Measurements from ENCODE around the gene IQCH. TPM values are rescaled to one million over a fixed set of nuclear protein-coding genes. Genes with fewer than 3 reads are reported as not detected.
A peak's percentile ranks its signal among the peaks of the same experiment; 100 is the strongest.

The IQCH gene
- total and polyA plus RNA-seq, 2 experiments from 2014 or later, result 1.7 to 4.6 TPM

DNA sequence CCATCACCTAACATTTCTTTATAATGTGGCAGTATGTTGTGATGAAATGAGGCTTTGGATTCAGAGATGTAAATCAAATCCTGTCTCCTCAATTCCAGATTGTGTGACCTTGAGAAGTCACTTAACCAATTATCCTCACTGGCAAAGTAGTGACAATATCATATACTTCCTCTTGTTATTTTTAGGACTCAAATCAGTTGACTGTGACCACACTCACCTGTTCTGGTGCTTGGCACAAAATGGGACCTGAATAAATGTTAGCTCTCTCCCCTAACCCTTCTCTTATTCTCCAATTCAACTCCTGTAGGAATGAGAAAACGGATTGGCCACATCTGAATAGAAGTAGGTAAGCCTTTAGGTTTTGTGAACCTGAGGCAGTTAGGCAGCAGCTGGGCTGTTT is 42.1 kb downstream of the IQCH start:
- no peaks in the 10 kb centered on the region for H3K9me3 Mint-ChIP-seq
- no peaks in the 10 kb centered on the region for H3K36me3 Mint-ChIP-seq (ENCODE audit: low read depth)
- H2AFZ ChIP-seq, result peak overlapping the region; percentile 5; the same call in 1 of the 2 replicates

More for the DNA sequence above, 42.1 kb downstream of the IQCH start:
- ATAC-seq, result peak; percentile 43; the same call in 2 of the 3 replicates
- no peak overlapping the region for H3K4me2 ChIP-seq
- Mint-ChIP-seq H3K4me1 (peaks cover 10% of the 10 kb centered on the region), H3K4me3 (no peak overlapping the region), H3K27ac (no peak overlapping the region), H3K27me3 (ENCODE audit: insufficient read depth, low read depth, poor library complexity) (no peaks in the 10 kb centered on the region)
- peaks cover 8% of the 10 kb centered on the region for H3K4me1 ChIP-seq (ENCODE audit: insufficient read depth)
- H4K20me1 ChIP-seq (replicated peaks; ENCODE audit: insufficient read depth), result no peaks in the 10 kb centered on the region
- H3K4me3 ChIP-seq, result no peak overlapping the region
- no peaks in the 10 kb centered on the region for H3K36me3 ChIP-seq (ENCODE audit: insufficient read depth)
- H3K27ac ChIP-seq (ENCODE audit: low read depth), result no peak overlapping the region
- no peaks in the 10 kb centered on the region for H3K27me3 ChIP-seq (ENCODE audit: insufficient read depth)
- H3K79me2 ChIP-seq (replicated peaks; ENCODE audit: insufficient read depth), result no peaks in the 10 kb centered on the region
- TF ChIP-seq POLR2AphosphoS5 (IDR thresholded peaks at IDR 0.05; ENCODE audit: low read depth) (no peak), ETS1 (IDR thresholded peaks at IDR 0.05) (no peak), ZNF331 (CRISPR knock-in tag; IDR thresholded peaks at IDR 0.05; ENCODE audit: low read depth) (no peak), CREB1 (CRISPR knock-in tag; IDR thresholded peaks at IDR 0.05; ENCODE audit: low read depth) (no peak), STAT1 (IDR thresholded peaks at IDR 0.05; ENCODE audit: unreplicated experiment) (no peak), REST (IDR thresholded peaks at IDR 0.05; ENCODE audit: unreplicated experiment) (no peak), NANOG (IDR thresholded peaks at IDR 0.05; ENCODE audit: borderline replicate concordance) (no peak), JUNB (IDR thresholded peaks at IDR 0.05; ENCODE audit: unreplicated experiment) (no peak), EZH2phosphoT487 (IDR thresholded peaks at IDR 0.05; ENCODE audit: unreplicated experiment) (no peak), ZNF114 (CRISPR knock-in tag; IDR thresholded peaks at IDR 0.05) (no peak), EZH2 (IDR thresholded peaks at IDR 0.05; ENCODE audit: low read depth, unreplicated experiment) (no peak), ZNF462 (CRISPR knock-in tag; IDR thresholded peaks at IDR 0.05) (no peak)
- TF ChIP-seq, protein P1, sequence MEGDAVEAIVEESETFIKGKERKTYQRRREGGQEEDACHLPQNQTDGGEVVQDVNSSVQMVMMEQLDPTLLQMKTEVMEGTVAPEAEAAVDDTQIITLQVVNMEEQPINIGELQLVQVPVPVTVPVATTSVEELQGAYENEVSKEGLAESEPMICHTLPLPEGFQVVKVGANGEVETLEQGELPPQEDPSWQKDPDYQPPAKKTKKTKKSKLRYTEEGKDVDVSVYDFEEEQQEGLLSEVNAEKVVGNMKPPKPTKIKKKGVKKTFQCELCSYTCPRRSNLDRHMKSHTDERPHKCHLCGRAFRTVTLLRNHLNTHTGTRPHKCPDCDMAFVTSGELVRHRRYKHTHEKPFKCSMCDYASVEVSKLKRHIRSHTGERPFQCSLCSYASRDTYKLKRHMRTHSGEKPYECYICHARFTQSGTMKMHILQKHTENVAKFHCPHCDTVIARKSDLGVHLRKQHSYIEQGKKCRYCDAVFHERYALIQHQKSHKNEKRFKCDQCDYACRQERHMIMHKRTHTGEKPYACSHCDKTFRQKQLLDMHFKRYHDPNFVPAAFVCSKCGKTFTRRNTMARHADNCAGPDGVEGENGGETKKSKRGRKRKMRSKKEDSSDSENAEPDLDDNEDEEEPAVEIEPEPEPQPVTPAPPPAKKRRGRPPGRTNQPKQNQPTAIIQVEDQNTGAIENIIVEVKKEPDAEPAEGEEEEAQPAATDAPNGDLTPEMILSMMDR (conservative IDR thresholded peaks at IDR 0.05; ENCODE audit: low read depth in 2 of 2), result no peak
- DNase-seq (ENCODE audit: low spot score), result no peak
- H3K9me2 ChIP-seq (ENCODE audit: insufficient read depth), result no peaks in the 10 kb centered on the region
- no peaks in the 10 kb centered on the region for H3F3A ChIP-seq (replicated peaks; ENCODE audit: low read depth)
